Lung (tissue), 12 donors: Measurements from ENCODE around the gene MUC4. TPM values are rescaled to one million over a fixed set of nuclear protein-coding genes. Genes with fewer than 3 reads are reported as not detected.

ENCODE experiments used
- ATAC-seq: fragments of 200-7000 bp; cut with Tn5 transposase; one replicate; pipeline ENCODE4 v1.9.1; 2020; ENCODE audit warnings: moderate number of reproducible peaks; ENCODE audit not compliant: insufficient read depth, low FRiP score
- DNase-seq, 3 donors: peaks; one replicate each; pipeline ENCODE4 v3.0.0-alpha.2; 2013 to 2017
- H3K27ac ChIP-seq, 2 donors: one replicate each; pipeline ENCODE4 v1.5.1; 2013; ENCODE audit warnings: mild to moderate bottlenecking in 2 of 2, moderate library complexity in 2 of 2, control low read depth in 1 of 2, inconsistent platforms in 1 of 2, low read depth in 1 of 2, low read length in 1 of 2
- H3K27me3 ChIP-seq, 3 donors: one replicate each; pipeline ENCODE4 v1.5.1; 2013; ENCODE audit warnings: low read length in 2 of 3; ENCODE audit not compliant: control insufficient read depth in 3 of 3, insufficient read depth in 3 of 3
- H3K36me3 ChIP-seq, 4 donors: one replicate each; pipeline ENCODE4 v1.5.1; 2013; ENCODE audit warnings: low read length in 4 of 4, mild to moderate bottlenecking in 1 of 4, moderate library complexity in 1 of 4; ENCODE audit not compliant: control insufficient read depth in 4 of 4, insufficient read depth in 4 of 4
- H3K4me1 ChIP-seq, 5 donors: one replicate each; pipeline ENCODE4 v1.5.1; 2013; ENCODE audit warnings: low read length in 5 of 5, mild to moderate bottlenecking in 2 of 5, moderate library complexity in 1 of 5; ENCODE audit not compliant: control insufficient read depth in 5 of 5, insufficient read depth in 5 of 5
- H3K4me3 ChIP-seq: one replicate; pipeline ENCODE4 v1.5.1; 2013; ENCODE audit warnings: mild to moderate bottlenecking, control low read depth, moderate library complexity
- H3K9ac ChIP-seq, 2 donors: one replicate each; pipeline ENCODE4 v1.5.1; 2013; ENCODE audit warnings: low read length in 2 of 2, control low read depth in 1 of 2; ENCODE audit not compliant: insufficient read depth in 1 of 2
- H3K9me3 ChIP-seq, 4 donors: one replicate each; pipeline ENCODE4 v1.5.1; 2013; ENCODE audit warnings: low read length in 3 of 4, mild to moderate bottlenecking in 1 of 4, moderate library complexity in 1 of 4; ENCODE audit not compliant: control insufficient read depth in 4 of 4, insufficient read depth in 3 of 4
- CTCF ChIP-seq: IDR thresholded peaks from 2 replicates; pipeline ENCODE4 v1.5.1; 2012; ENCODE audit warnings: mild to moderate bottlenecking; ENCODE audit errors: control extremely low read depth, extremely low read depth
- WGBS, 2 donors: extraction: QIAGEN DNeasy Blood & Tissue Kit; methylation state at CpG; one replicate each; pipeline ENCODE4 v1.1.7; 2013; 5-methylcytosine and 5-hydroxymethylcytosine counted together
- polyA plus RNA-seq, 2 donors: library from polyadenylated mRNA; stranded (reverse); fragments of 200-250 nt; gene quantifications; one replicate each; pipeline ENCODE4 v1.2.1, GENCODE V29; 2013
- total RNA-seq, 2 donors: library from RNA; depleted of rRNA in 1 of 2; stranded (reverse); fragments of >200 nt in 1 of 2; gene quantifications; one replicate each; pipeline ENCODE4 v1.2.1, GENCODE V29; 2014 to 2021
- donor health status: control.
- donor health status: control.
- donor health status: Bipolar disorder and iron deficiency.
- donor health status: healthy.
- donor health status: DM: yes; HTN: yes; CAD: no.

The MUC4 gene
- total and polyA plus RNA-seq, 4 donors: 10.0 to 56.0 (median 21.9) TPM

GRCh38 chr3:195762611-195763010 is 49.1 kb downstream of the MUC4 start:
- 85 to 93% methylated on average over 41 to 43 of the region's 43 CpGs for WGBS, 2 donors
- H3K9me3 ChIP-seq: no peaks in the 10 kb centered on the region
- H3K36me3 ChIP-seq: no peaks in the 10 kb centered on the region
- DNase-seq (no peak), ATAC-seq (no peak)
- H3K9ac ChIP-seq: no peak overlapping the region
- no peak for TF ChIP-seq CTCF
- H3K4me3 ChIP-seq: no peak overlapping the region
- peaks cover 0 to 7% (median 0%) of the 10 kb centered on the region in 3 donors for H3K27me3 ChIP-seq
- peaks cover 0 to 2% (median 0%) of the 10 kb centered on the region in 5 donors for H3K4me1 ChIP-seq
- H3K27ac ChIP-seq: no peak overlapping the region

GRCh38 chr3:195762249-195762585 is 49.5 kb downstream of the MUC4 start:
- no peak overlapping the region for H3K9ac ChIP-seq
- TF ChIP-seq CTCF: no peak
- no peak overlapping the region for H3K27ac ChIP-seq
- ATAC-seq (no peak), DNase-seq (no peak)
- H3K36me3 ChIP-seq: no peaks in the 10 kb centered on the region
- H3K9me3 ChIP-seq: no peaks in the 10 kb centered on the region
- no peak overlapping the region for H3K4me3 ChIP-seq
- peaks cover 0 to 7% (median 0%) of the 10 kb centered on the region in 3 donors for H3K27me3 ChIP-seq
- peaks cover 0 to 6% (median 0%) of the 10 kb centered on the region in 5 donors for H3K4me1 ChIP-seq
- WGBS, 2 donors: 68 to 87% methylated on average over 27 to 36 of the region's 36 CpGs

DNA sequence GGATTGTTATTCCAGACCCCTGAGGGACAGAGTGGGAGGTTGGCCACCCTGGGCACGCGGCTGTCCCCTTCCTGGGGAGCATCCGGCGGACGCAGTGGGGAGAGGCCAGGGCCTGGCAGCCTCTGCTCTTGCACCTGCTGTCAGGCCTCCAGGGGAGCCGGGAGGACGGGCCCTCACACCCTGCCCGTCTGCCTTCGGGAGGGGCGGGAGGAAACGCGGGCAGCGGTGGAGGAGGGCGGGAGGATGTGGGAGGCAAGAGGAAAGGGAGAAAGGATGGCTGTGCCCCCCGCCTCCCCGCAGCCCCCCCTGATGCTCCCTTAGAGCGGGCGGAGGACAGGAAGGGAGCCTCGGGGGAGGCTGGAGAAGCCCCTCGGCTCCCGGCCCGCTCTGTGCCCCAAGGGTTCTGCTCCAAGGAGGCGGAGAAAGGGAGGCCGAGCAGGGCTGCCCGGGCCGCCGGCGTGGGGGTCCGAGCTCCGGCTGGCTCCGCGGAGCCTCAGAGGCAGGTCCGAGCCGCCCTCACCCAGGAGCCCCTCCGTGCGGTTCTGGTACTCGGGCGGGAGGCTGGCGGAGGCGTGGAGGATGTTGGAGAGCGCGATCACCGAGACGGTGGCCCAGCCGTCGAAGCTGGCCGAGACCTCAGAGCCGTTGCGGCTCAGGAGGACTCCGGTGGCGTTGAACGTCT is 50.0 kb downstream of the MUC4 start:
- Histone ChIP-seq H3K27me3 (peaks cover 0 to 7% (median 0%) of the 10 kb centered on the region in 3 donors), H3K4me1 (peaks cover 0 to 10% (median 0%) of the 10 kb centered on the region in 5 donors), H3K27ac (no peak overlapping the region), H3K9ac (no peak overlapping the region), H3K36me3 (no peaks in the 10 kb centered on the region), H3K9me3 (no peaks in the 10 kb centered on the region), H3K4me3 (no peak overlapping the region)
- no peak for ATAC-seq
- DNase-seq: no peak
- 18 to 19% methylated on average over 39 to 52 of the region's 52 CpGs for WGBS, 2 donors
- no peak for TF ChIP-seq CTCF

DNA sequence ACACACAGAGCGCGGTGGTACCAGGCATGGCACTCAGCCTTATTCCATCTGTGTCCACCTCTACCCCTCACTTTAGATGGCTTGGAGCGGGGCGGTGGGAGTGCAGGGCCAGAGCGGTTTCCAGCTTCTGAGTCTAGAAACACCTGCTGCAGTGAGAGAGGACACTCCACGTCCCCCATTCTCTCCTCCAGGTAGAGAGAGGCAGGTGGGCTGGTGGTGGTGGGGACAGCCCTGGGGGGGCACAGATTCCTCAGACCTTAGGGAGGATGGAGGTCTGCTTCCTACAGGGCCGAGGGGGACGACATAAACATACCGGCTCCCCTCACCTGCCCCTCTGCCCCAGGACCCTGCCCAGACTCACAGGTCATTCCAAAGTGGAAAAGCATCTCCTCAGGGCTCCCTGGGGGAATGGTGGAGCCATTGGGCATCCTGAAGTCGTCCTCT is 50.6 kb downstream of the MUC4 start:
- no peak for TF ChIP-seq CTCF
- peaks cover 0 to 7% (median 0%) of the 10 kb centered on the region in 3 donors for H3K27me3 ChIP-seq
- ATAC-seq: no peak

More for the DNA sequence above, 50.6 kb downstream of the MUC4 start:
- Histone ChIP-seq H3K27ac (no peak overlapping the region), H3K9ac (no peak overlapping the region), H3K4me3 (no peak overlapping the region), H3K4me1 (peaks cover 0 to 10% (median 0%) of the 10 kb centered on the region in 5 donors), H3K9me3 (no peaks in the 10 kb centered on the region), H3K36me3 (no peaks in the 10 kb centered on the region)
- 78 to 82% methylated on average over 9 to 10 of the region's 10 CpGs for WGBS, 2 donors
- DNase-seq: no peak
